Measurements from ENCODE around the gene SMCHD1. TPM values are rescaled to one million over a fixed set of nuclear protein-coding genes. Genes with fewer than 3 reads are reported as not detected.
A peak's percentile ranks its signal among the peaks of the same experiment; 100 is the strongest.
"Not testable (repeated sequence)": the region's sequence is repeated elsewhere in the genome, so short reads cannot be mapped to it uniquely, and the experiment has no call there.

The SMCHD1 gene
- total RNA-seq, 6 experiments from 2014 or later, result 13.9 to 31.0 (median 17.3) TPM

- ATAC-seq (peak in 1 of 4 donors; percentile 33), DNase-seq (no peak)
- intact Hi-C loops (cut with DNase I), result no loop called here
- Histone ChIP-seq H3K9me3 (no peaks in the 10 kb centered on the region), H3K4me1 (peaks cover 0 to 19% (median 8%) of the 10 kb centered on the region in 4 donors), H3K27ac (peak overlapping the region; percentile 31 to 96 (median 95)), H3K27me3 (no peaks in the 10 kb centered on the region), H3K4me3 (peak overlapping the region in 1 of 3 donors; percentile 73), H3K36me3 (no peaks in the 10 kb centered on the region)
- WGBS (ENCODE audit: insufficient coverage, low coverage, low lambda C conversion rate, missing lambda C conversion rate), result 49% methylated on average over 12 of the region's 12 CpGs
- TF ChIP-seq CTCF (IDR thresholded peaks at IDR 0.05) (no peak), POLR2A (IDR thresholded peaks at IDR 0.05) (no peak)
These were observed 2.4 kb downstream of the SMCHD1 start for GRCh38 chr18:2657788-2658458.

- H3K36me3 ChIP-seq; H3K9me3 ChIP-seq; H3K4me3 ChIP-seq; DNase-seq; ATAC-seq; H3K27me3 ChIP-seq; H3K27ac ChIP-seq; intact Hi-C loops (cut with DNase I): not testable (repeated sequence)
- 94% methylated on average over 2 of the region's 3 CpGs for WGBS (ENCODE audit: insufficient coverage, low coverage, low lambda C conversion rate, missing lambda C conversion rate)
- H3K4me1 ChIP-seq, result peaks cover 0 to 19% (median 8%) of the 10 kb centered on the region in 4 donors
These were observed 5.3 kb downstream of the SMCHD1 start for GRCh38 chr18:2660849-2661248.

GRCh38 chr18:2662288-2662687, 6.8 kb downstream of the SMCHD1 start:
- H3K4me1 ChIP-seq, result peaks cover 0 to 18% (median 7%) of the 10 kb centered on the region in 4 donors
- H3K27me3 ChIP-seq; H3K27ac ChIP-seq; H3K9me3 ChIP-seq; DNase-seq; H3K36me3 ChIP-seq; intact Hi-C loops (cut with DNase I); H3K4me3 ChIP-seq; ATAC-seq: not testable (repeated sequence)
- WGBS (ENCODE audit: insufficient coverage, low coverage, low lambda C conversion rate, missing lambda C conversion rate), result 91% methylated on average over 4 of the region's 7 CpGs

- Histone ChIP-seq H3K27me3 (no peaks in the 10 kb centered on the region), H3K36me3 (peaks cover 0 to 13% (median 6%) of the 10 kb centered on the region in 4 donors), H3K4me3 (no peak overlapping the region), H3K9me3 (no peaks in the 10 kb centered on the region), H3K4me1 (peaks cover 0 to 10% (median 4%) of the 10 kb centered on the region in 4 donors), H3K27ac (no peak overlapping the region)
- WGBS (ENCODE audit: insufficient coverage, low coverage, low lambda C conversion rate, missing lambda C conversion rate), result 74% methylated on average over 5 of the region's 5 CpGs
- no peak for ATAC-seq
- DNase-seq, result no peak
- TF ChIP-seq CTCF (IDR thresholded peaks at IDR 0.05) (no peak), POLR2A (IDR thresholded peaks at IDR 0.05) (no peak)
- intact Hi-C loops (cut with DNase I), result no loop called here
These were observed 7.5 kb downstream of the SMCHD1 start for GRCh38 chr18:2662990-2663389.

- Histone ChIP-seq H3K9me3 (no peaks in the 10 kb centered on the region), H3K36me3 (peaks cover 0 to 35% (median 18%) of the 10 kb centered on the region in 4 donors), H3K4me1 (no peaks in the 10 kb centered on the region), H3K27me3 (no peaks in the 10 kb centered on the region), H3K4me3 (no peak overlapping the region), H3K27ac (no peak overlapping the region)
- ATAC-seq (no peak), DNase-seq (no peak)
- WGBS (ENCODE audit: insufficient coverage, low coverage, low lambda C conversion rate, missing lambda C conversion rate), result 94% methylated on average over 5 of the region's 5 CpGs
- TF ChIP-seq CTCF (IDR thresholded peaks at IDR 0.05), result no peak
- no peak for TF ChIP-seq POLR2A (IDR thresholded peaks at IDR 0.05)
- intact Hi-C loops (cut with DNase I), result no loop called here
These were observed 16.9 kb downstream of the SMCHD1 start for GRCh38 chr18:2672410-2672809.

All from right lobe of liver (tissue), 6 donors.